Measurements from ENCODE around the gene CXCR2. TPM values are rescaled to one million over a fixed set of nuclear protein-coding genes. Genes with fewer than 3 reads are reported as not detected.

Gene CXCR2
- total and polyA plus RNA-seq, 10 of the 15 experiments (the other 5 are each of a cell fraction or from before 2014, with no cell fraction given) = 0.04 to 0.62 (median 0.16) TPM

- Histone ChIP-seq H3K79me2 (ENCODE audit: control insufficient read depth, insufficient read depth, low read length) (no peaks in the 10 kb centered on the region), H3K4me2 (ENCODE audit: control insufficient read depth, insufficient read depth) (no peak overlapping the region), H3K27me3 (replicated peaks in 1 of 2; ENCODE audit: control insufficient read depth in 2 of 2, insufficient read depth in 2 of 2, low read length in 1 of 2) (no peaks in the 10 kb centered on the region; a peak in 1 of 4 replicates), H3K4me3 (no peak overlapping the region), H3K36me3 (ENCODE audit: control insufficient read depth in 2 of 2, insufficient read depth in 2 of 2, low read length in 1 of 2) (no peaks in the 10 kb centered on the region), H3K4me1 (ENCODE audit: control insufficient read depth, insufficient read depth, low read length) (no peaks in the 10 kb centered on the region), H2AFZ (ENCODE audit: control insufficient read depth, low read depth, low read length) (no peak overlapping the region), H3K9ac (ENCODE audit: control insufficient read depth, insufficient read depth, low read length) (no peak overlapping the region), H4K20me1 (ENCODE audit: control insufficient read depth, insufficient read depth) (no peaks in the 10 kb centered on the region), H3K27ac (ENCODE audit: control insufficient read depth, insufficient read depth) (no peak overlapping the region), H3K9me3 (replicated peaks; ENCODE audit: control insufficient read depth, insufficient read depth, low read length) (no peaks in the 10 kb centered on the region)
- TF ChIP-seq USF1 (IDR thresholded peaks at IDR 0.05; ENCODE audit: borderline replicate concordance, extremely low read length, insufficient read depth, low read depth, low read length) (no peak), CTCF (IDR thresholded peaks at IDR 0.05 in 2 of 3, conservative IDR thresholded peaks at IDR 0.05 in 1 of 3; ENCODE audit: control insufficient read depth in 2 of 3, extremely low read depth in 1 of 3, insufficient read depth in 1 of 3, low read depth in 3 of 3, low read length in 3 of 3) (peak in 1 of 3 experiments; percentile 20; a peak in 1 of 6 replicates)
- ATAC-seq = no peak
- intact Hi-C loops (cut with micrococcal nuclease; ENCODE audit: unreplicated experiment) = no loop called here
- SMC1A ChIA-PET (ENCODE audit: uncharacterized antibody, unreplicated experiment) = no interaction called here
- BruUV-seq (replicated peaks) = no TSS peak
- in situ Hi-C loops (cut with MboI) = no loop called here
- CTCF ChIA-PET = no interaction called here
- WGBS (ENCODE audit: insufficient coverage, insufficient replicate concordance, low lambda C conversion rate, missing lambda C conversion rate) = 65% methylated on average over 3 of the region's 3 CpGs
- DNase-seq (ENCODE audit: low read depth, low spot score) = no peak
- RAD21 ChIA-PET (ENCODE audit: unreplicated experiment) = no interaction called here
- FAIRE-seq = no peak
- POLR2A ChIA-PET = no interaction called here
These were observed 31.9 kb upstream of the CXCR2 start for GRCh38 chr2:218093879-218094278.

- Histone ChIP-seq H3K4me1 (ENCODE audit: control insufficient read depth, insufficient read depth, low read length) (no peaks in the 10 kb centered on the region), H3K36me3 (ENCODE audit: control insufficient read depth in 2 of 2, insufficient read depth in 2 of 2, low read length in 1 of 2) (no peaks in the 10 kb centered on the region), H3K9me3 (replicated peaks; ENCODE audit: control insufficient read depth, insufficient read depth, low read length) (no peaks in the 10 kb centered on the region; the same call in 2 of the 3 replicates), H3K27ac (ENCODE audit: control insufficient read depth, insufficient read depth) (no peak overlapping the region), H3K9ac (ENCODE audit: control insufficient read depth, insufficient read depth, low read length) (no peak overlapping the region), H3K27me3 (replicated peaks in 1 of 2; ENCODE audit: control insufficient read depth in 2 of 2, insufficient read depth in 2 of 2, low read length in 1 of 2) (no peaks in the 10 kb centered on the region), H4K20me1 (ENCODE audit: control insufficient read depth, insufficient read depth) (no peaks in the 10 kb centered on the region), H3K4me2 (ENCODE audit: control insufficient read depth, insufficient read depth) (no peak overlapping the region), H3K79me2 (ENCODE audit: control insufficient read depth, insufficient read depth, low read length) (no peaks in the 10 kb centered on the region), H2AFZ (ENCODE audit: control insufficient read depth, low read depth, low read length) (no peak overlapping the region), H3K4me3 (no peak overlapping the region)
- intact Hi-C loops (cut with micrococcal nuclease; ENCODE audit: unreplicated experiment) (no loop called here), in situ Hi-C loops (cut with MboI) (no loop called here)
- ChIA-PET SMC1A (ENCODE audit: uncharacterized antibody, unreplicated experiment) (no interaction called here), RAD21 (ENCODE audit: unreplicated experiment) (no interaction called here), CTCF (no interaction called here), POLR2A (no interaction called here)
- DNase-seq (ENCODE audit: low read depth, low spot score) = no peak
- FAIRE-seq = no peak
- no peak for ATAC-seq
- no TSS peak for BruUV-seq (replicated peaks)
- WGBS (ENCODE audit: insufficient coverage, insufficient replicate concordance, low lambda C conversion rate, missing lambda C conversion rate) = 44% methylated on average over 8 of the region's 8 CpGs
- TF ChIP-seq CTCF (IDR thresholded peaks at IDR 0.05 in 2 of 3, conservative IDR thresholded peaks at IDR 0.05 in 1 of 3; ENCODE audit: control insufficient read depth in 2 of 3, extremely low read depth in 1 of 3, insufficient read depth in 1 of 3, low read depth in 3 of 3, low read length in 3 of 3) (no peak), CBX3 (IDR thresholded peaks at IDR 0.05; ENCODE audit: borderline replicate concordance, low read depth) (no peak), HDAC2 (IDR thresholded peaks at IDR 0.05) (no peak), USF1 (IDR thresholded peaks at IDR 0.05; ENCODE audit: borderline replicate concordance, extremely low read length, insufficient read depth, low read depth, low read length) (no peak), ZNF217 (IDR thresholded peaks at IDR 0.05) (no peak), BMI1 (IDR thresholded peaks at IDR 0.05; ENCODE audit: borderline replicate concordance) (no peak), ZNF274 (IDR thresholded peaks at IDR 0.05; ENCODE audit: insufficient read depth, insufficient read length) (no peak), ZZZ3 (IDR thresholded peaks at IDR 0.05; ENCODE audit: control insufficient read depth, insufficient read length, low read depth) (no peak), TCF3 (IDR thresholded peaks at IDR 0.05; ENCODE audit: borderline replicate concordance, insufficient read depth, low read depth, low read length) (no peak), ATF7 (IDR thresholded peaks at IDR 0.05; ENCODE audit: low read depth) (no peak)
These were observed 30.0 kb upstream of the CXCR2 start for GRCh38 chr2:218095853-218096252.
